GM23338 (cell line): ENCODE results near the gene TOMM5. TPM values are rescaled to one million over a fixed set of nuclear protein-coding genes. Genes with fewer than 3 reads are reported as not detected.

Source experiments
- ATAC-seq: fragments of 200-7000 bp; cut with Tn5 transposase; 3 replicates; pipeline ENCODE4 v1.9.1; 2020
- DNase-seq: peaks from one replicate; pipeline ENCODE4 v3.0.0-alpha.2; 2015; ENCODE audit warnings: low spot score
- H2AFZ ChIP-seq: fragments of 200-600 bp; sonication (generic); 2 replicates; pipeline ENCODE4 v1.8.0; 2016; ENCODE audit warnings: antibody characterized with exemption, mild to moderate bottlenecking, moderate library complexity
- H3F3A ChIP-seq: fragments of 200-600 bp; sonication (generic); replicated peaks from 2 replicates; pipeline ENCODE4 v1.8.0; 2017; ENCODE audit warnings: antibody characterized with exemption, mixed run types, low read depth
- H3K27ac ChIP-seq: fragments of 200-600 bp; sonication (generic); 2 replicates; pipeline ENCODE4 v1.6.1; 2016; ENCODE audit warnings: low read depth
- H3K27me3 ChIP-seq: fragments of 200-600 bp; sonication (generic); 2 replicates; pipeline ENCODE4 v1.8.0; 2016; ENCODE audit warnings: mild to moderate bottlenecking, mixed run types, moderate library complexity; ENCODE audit not compliant: insufficient read depth
- H3K36me3 ChIP-seq: fragments of 200-600 bp; sonication (generic); 2 replicates; pipeline ENCODE4 v1.8.0; 2016; ENCODE audit warnings: mild to moderate bottlenecking; ENCODE audit not compliant: insufficient read depth
- H3K4me1 ChIP-seq: fragments of 200-600 bp; sonication (generic); 2 replicates; pipeline ENCODE4 v1.8.0; 2016; ENCODE audit warnings: mild to moderate bottlenecking, moderate library complexity; ENCODE audit not compliant: insufficient read depth
- H3K4me2 ChIP-seq: fragments of 200-600 bp; sonication (generic); 2 replicates; pipeline ENCODE4 v1.7.1; 2017; ENCODE audit warnings: mixed run types
- H3K4me3 ChIP-seq: fragments of 200-600 bp; sonication (generic); 2 replicates; pipeline ENCODE4 v1.6.1; 2016; ENCODE audit warnings: mixed run types
- H3K79me2 ChIP-seq: fragments of 200-600 bp; sonication (generic); replicated peaks from 2 replicates; pipeline ENCODE4 v1.8.0; 2017; ENCODE audit warnings: mild to moderate bottlenecking; ENCODE audit not compliant: insufficient read depth
- H3K9me2 ChIP-seq: fragments of 200-600 bp; sonication (generic); 2 replicates; pipeline ENCODE4 v1.8.0; 2017; ENCODE audit not compliant: insufficient read depth
- H4K20me1 ChIP-seq: fragments of 200-600 bp; sonication (generic); replicated peaks from 2 replicates; pipeline ENCODE4 v1.8.0; 2017; ENCODE audit warnings: mild to moderate bottlenecking; ENCODE audit not compliant: insufficient read depth
- H3K27ac Mint-ChIP-seq: 2 replicates; pipeline ENCODE4 v1.8.0; 2020; ENCODE audit warnings: inconsistent platforms, mild to moderate bottlenecking, moderate library complexity, mixed read lengths
- H3K27me3 Mint-ChIP-seq: 3 replicates; pipeline ENCODE4 v1.8.0; 2022; ENCODE audit warnings: low read depth, mild to moderate bottlenecking, moderate library complexity, mixed read lengths, inconsistent platforms; ENCODE audit not compliant: insufficient read depth, poor library complexity
- H3K36me3 Mint-ChIP-seq: 3 replicates; pipeline ENCODE4 v1.8.0; 2021; ENCODE audit warnings: low read depth, mild to moderate bottlenecking, inconsistent platforms, moderate library complexity, mixed read lengths
- H3K4me1 Mint-ChIP-seq: 3 replicates; pipeline ENCODE4 v1.8.0; 2020; ENCODE audit warnings: mild to moderate bottlenecking, inconsistent platforms, mixed read lengths
- H3K4me3 Mint-ChIP-seq: 3 replicates; pipeline ENCODE4 v1.8.0; 2021; ENCODE audit warnings: moderate library complexity, mild to moderate bottlenecking, inconsistent platforms, mixed read lengths
- H3K9me3 Mint-ChIP-seq: 3 replicates; pipeline ENCODE4 v1.8.0; 2020; ENCODE audit warnings: moderate library complexity, mild to moderate bottlenecking, inconsistent platforms, mixed read lengths
- CREB1 ChIP-seq: fragments of 250-450 bp; sonication (Bioruptor Pico); IDR thresholded peaks from 2 replicates; pipeline ENCODE4 v1.5.0; 2020; ENCODE audit warnings: low read depth, mild to moderate bottlenecking, moderate library complexity
- EZH2phosphoT487 ChIP-seq: fragments of 200-600 bp; sonication (generic); IDR thresholded peaks from one replicate; pipeline ENCODE4 v1.8.1; 2018; ENCODE audit warnings: antibody characterized with exemption; ENCODE audit not compliant: unreplicated experiment
- POLR2AphosphoS5 ChIP-seq: IDR thresholded peaks from 2 replicates; pipeline ENCODE4 v1.6.1; 2016; ENCODE audit warnings: antibody characterized with exemption, low read depth
- REST ChIP-seq: IDR thresholded peaks from one replicate; pipeline ENCODE4 v1.6.1; 2018; ENCODE audit warnings: antibody characterized with exemption; ENCODE audit not compliant: unreplicated experiment
- STAT1 ChIP-seq: IDR thresholded peaks from one replicate; pipeline ENCODE4 v1.6.1; 2016; ENCODE audit warnings: antibody characterized with exemption; ENCODE audit not compliant: unreplicated experiment
- ZNF114 ChIP-seq: fragments of 250-450 bp; sonication (Bioruptor Pico); IDR thresholded peaks from 2 replicates; pipeline ENCODE4 v1.5.0; 2020; ENCODE audit warnings: mild to moderate bottlenecking, moderate library complexity
- ZNF331 ChIP-seq: fragments of 250-450 bp; sonication (Bioruptor Pico); IDR thresholded peaks from 2 replicates; pipeline ENCODE4 v1.5.0; 2020; ENCODE audit warnings: low read depth, mild to moderate bottlenecking, moderate library complexity
- polyA plus RNA-seq: library from polyadenylated mRNA; unstranded; fragments of >200 nt; fragmentation: Nextera tagmentation; extraction: Ambion mirVana; gene quantifications from 2 replicates; pipeline ENCODE4 v1.2.1, GENCODE V29; 2016
- total RNA-seq: library from RNA; depleted of rRNA; stranded (reverse); fragments of >200 nt; shearing (Covaris generic); gene quantifications from 2 replicates; pipeline ENCODE4 v1.2.3, GENCODE V29; 2014
- TF ChIP-seq, protein P1 (sequence below): fragments of 250-450 bp; sonication (Bioruptor Pico); IDR thresholded peaks from 2 replicates; pipeline ENCODE4 v1.5.0; 2020; ENCODE audit warnings: mild to moderate bottlenecking, moderate library complexity
- TF ChIP-seq, protein P2 (sequence below), 2 experiments: fragments of 200-600 bp in 1 of 2; sonication (generic) in 1 of 2; conservative IDR thresholded peaks; 2 replicates each; pipeline versions ENCODE4 v1.5.1 to v1.6.1; 2016 to 2017; ENCODE audit warnings: antibody characterized with exemption in 2 of 2, low read depth in 2 of 2, mild to moderate bottlenecking in 2 of 2, moderate library complexity in 1 of 2

The TOMM5 gene
- total and polyA plus RNA-seq, 2 experiments from 2014 or later = 158 to 529 TPM

DNA sequence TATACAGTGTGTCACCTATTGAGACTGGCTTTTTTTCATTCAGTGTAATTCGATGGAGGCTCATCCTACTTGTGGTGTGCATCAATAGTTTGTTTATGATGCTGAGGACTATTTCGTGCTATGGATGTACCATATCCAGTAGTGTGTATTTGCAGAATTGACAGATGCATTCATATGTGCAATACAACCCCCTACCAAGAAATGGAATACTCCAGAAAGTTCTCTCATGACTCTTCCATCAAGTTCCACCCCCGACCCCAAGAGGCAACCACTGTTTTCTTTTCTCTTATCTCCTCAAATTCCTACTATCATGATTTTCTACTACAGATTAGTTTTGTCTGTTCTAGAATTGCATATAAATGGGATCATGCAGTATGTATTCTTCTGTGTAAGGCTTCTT lies 38.1 kb downstream of the TOMM5 start:
- H3K9me3 Mint-ChIP-seq = no peaks in the 10 kb centered on the region
- no peaks in the 10 kb centered on the region for H3K36me3 Mint-ChIP-seq
- Histone ChIP-seq H3K4me1 (peaks cover 12% of the 10 kb centered on the region), H3K4me2 (no peak overlapping the region), H3K79me2 (peaks cover 7% of the 10 kb centered on the region), H3K27ac (no peak overlapping the region), H3K27me3 (no peaks in the 10 kb centered on the region), H3K4me3 (no peak overlapping the region), H3F3A (no peaks in the 10 kb centered on the region), H3K9me2 (no peaks in the 10 kb centered on the region), H3K36me3 (no peaks in the 10 kb centered on the region), H4K20me1 (0 out of 2 replicates have a peak, but pooled peaks cover 3% of the 10 kb centered on the region), H2AFZ (no peak overlapping the region)
- no peak overlapping the region for H3K27ac Mint-ChIP-seq
- DNase-seq = no peak
- H3K27me3 Mint-ChIP-seq = peaks cover 4% of the 10 kb centered on the region
- peaks cover 21% of the 10 kb centered on the region for H3K4me1 Mint-ChIP-seq
- ATAC-seq = no peak
- TF ChIP-seq POLR2AphosphoS5 = no peak
- TF ChIP-seq, protein P1, sequence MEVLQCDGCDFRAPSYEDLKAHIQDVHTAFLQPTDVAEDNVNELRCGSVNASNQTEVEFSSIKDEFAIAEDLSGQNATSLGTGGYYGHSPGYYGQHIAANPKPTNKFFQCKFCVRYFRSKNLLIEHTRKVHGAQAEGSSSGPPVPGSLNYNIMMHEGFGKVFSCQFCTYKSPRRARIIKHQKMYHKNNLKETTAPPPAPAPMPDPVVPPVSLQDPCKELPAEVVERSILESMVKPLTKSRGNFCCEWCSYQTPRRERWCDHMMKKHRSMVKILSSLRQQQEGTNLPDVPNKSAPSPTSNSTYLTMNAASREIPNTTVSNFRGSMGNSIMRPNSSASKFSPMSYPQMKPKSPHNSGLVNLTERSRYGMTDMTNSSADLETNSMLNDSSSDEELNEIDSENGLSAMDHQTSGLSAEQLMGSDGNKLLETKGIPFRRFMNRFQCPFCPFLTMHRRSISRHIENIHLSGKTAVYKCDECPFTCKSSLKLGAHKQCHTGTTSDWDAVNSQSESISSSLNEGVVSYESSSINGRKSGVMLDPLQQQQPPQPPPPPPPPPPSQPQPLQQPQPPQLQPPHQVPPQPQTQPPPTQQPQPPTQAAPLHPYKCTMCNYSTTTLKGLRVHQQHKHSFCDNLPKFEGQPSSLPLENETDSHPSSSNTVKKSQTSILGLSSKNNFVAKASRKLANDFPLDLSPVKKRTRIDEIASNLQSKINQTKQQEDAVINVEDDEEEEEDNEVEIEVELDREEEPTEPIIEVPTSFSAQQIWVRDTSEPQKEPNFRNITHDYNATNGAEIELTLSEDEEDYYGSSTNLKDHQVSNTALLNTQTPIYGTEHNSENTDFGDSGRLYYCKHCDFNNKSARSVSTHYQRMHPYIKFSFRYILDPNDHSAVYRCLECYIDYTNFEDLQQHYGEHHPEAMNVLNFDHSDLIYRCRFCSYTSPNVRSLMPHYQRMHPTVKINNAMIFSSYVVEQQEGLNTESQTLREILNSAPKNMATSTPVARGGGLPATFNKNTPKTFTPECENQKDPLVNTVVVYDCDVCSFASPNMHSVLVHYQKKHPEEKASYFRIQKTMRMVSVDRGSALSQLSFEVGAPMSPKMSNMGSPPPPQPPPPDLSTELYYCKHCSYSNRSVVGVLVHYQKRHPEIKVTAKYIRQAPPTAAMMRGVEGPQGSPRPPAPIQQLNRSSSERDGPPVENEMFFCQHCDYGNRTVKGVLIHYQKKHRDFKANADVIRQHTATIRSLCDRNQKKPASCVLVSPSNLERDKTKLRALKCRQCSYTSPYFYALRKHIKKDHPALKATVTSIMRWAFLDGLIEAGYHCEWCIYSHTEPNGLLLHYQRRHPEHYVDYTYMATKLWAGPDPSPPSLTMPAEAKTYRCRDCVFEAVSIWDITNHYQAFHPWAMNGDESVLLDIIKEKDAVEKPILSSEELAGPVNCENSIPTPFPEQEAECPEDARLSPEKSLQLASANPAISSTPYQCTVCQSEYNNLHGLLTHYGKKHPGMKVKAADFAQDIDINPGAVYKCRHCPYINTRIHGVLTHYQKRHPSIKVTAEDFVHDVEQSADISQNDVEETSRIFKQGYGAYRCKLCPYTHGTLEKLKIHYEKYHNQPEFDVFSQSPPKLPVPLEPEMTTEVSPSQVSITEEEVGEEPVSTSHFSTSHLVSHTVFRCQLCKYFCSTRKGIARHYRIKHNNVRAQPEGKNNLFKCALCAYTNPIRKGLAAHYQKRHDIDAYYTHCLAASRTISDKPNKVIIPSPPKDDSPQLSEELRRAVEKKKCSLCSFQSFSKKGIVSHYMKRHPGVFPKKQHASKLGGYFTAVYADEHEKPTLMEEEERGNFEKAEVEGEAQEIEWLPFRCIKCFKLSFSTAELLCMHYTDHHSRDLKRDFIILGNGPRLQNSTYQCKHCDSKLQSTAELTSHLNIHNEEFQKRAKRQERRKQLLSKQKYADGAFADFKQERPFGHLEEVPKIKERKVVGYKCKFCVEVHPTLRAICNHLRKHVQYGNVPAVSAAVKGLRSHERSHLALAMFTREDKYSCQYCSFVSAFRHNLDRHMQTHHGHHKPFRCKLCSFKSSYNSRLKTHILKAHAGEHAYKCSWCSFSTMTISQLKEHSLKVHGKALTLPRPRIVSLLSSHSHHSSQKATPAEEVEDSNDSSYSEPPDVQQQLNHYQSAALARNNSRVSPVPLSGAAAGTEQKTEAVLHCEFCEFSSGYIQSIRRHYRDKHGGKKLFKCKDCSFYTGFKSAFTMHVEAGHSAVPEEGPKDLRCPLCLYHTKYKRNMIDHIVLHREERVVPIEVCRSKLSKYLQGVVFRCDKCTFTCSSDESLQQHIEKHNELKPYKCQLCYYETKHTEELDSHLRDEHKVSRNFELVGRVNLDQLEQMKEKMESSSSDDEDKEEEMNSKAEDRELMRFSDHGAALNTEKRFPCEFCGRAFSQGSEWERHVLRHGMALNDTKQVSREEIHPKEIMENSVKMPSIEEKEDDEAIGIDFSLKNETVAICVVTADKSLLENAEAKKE (CRISPR knock-in tag) = no peak
- no peak overlapping the region for H3K4me3 Mint-ChIP-seq

GRCh38 chr9:37551888-37552287 lies 40.5 kb downstream of the TOMM5 start:
- H3K4me2 ChIP-seq = no peak overlapping the region
- no peaks in the 10 kb centered on the region for H3K36me3 Mint-ChIP-seq
- ATAC-seq (no peak), DNase-seq (no peak)
- H3K27ac Mint-ChIP-seq = no peak overlapping the region
- peaks cover 6% of the 10 kb centered on the region for H3K27me3 Mint-ChIP-seq
- no peaks in the 10 kb centered on the region for H3K79me2 ChIP-seq
- H3K4me3 Mint-ChIP-seq = no peak overlapping the region
- no peak overlapping the region for H3K27ac ChIP-seq
- H3K4me1 ChIP-seq = no peaks in the 10 kb centered on the region
- no peaks in the 10 kb centered on the region for H3K36me3 ChIP-seq
- H4K20me1 ChIP-seq = no peaks in the 10 kb centered on the region
- no peaks in the 10 kb centered on the region for H3K9me2 ChIP-seq
- no peak overlapping the region for H3K4me3 ChIP-seq
- H2AFZ ChIP-seq = no peak overlapping the region
- no peaks in the 10 kb centered on the region for H3K9me3 Mint-ChIP-seq
- no peaks in the 10 kb centered on the region for H3F3A ChIP-seq
- H3K4me1 Mint-ChIP-seq = peaks cover 3% of the 10 kb centered on the region; the same call in 1 of the 3 replicates
- H3K27me3 ChIP-seq = no peaks in the 10 kb centered on the region
- TF ChIP-seq, protein P2, sequence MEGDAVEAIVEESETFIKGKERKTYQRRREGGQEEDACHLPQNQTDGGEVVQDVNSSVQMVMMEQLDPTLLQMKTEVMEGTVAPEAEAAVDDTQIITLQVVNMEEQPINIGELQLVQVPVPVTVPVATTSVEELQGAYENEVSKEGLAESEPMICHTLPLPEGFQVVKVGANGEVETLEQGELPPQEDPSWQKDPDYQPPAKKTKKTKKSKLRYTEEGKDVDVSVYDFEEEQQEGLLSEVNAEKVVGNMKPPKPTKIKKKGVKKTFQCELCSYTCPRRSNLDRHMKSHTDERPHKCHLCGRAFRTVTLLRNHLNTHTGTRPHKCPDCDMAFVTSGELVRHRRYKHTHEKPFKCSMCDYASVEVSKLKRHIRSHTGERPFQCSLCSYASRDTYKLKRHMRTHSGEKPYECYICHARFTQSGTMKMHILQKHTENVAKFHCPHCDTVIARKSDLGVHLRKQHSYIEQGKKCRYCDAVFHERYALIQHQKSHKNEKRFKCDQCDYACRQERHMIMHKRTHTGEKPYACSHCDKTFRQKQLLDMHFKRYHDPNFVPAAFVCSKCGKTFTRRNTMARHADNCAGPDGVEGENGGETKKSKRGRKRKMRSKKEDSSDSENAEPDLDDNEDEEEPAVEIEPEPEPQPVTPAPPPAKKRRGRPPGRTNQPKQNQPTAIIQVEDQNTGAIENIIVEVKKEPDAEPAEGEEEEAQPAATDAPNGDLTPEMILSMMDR (conservative IDR thresholded peaks at IDR 0.05; ENCODE audit: low read depth in 2 of 2) = no peak
- no peak for TF ChIP-seq CREB1 (CRISPR knock-in tag)
- no peak for TF ChIP-seq ZNF114 (CRISPR knock-in tag)
- TF ChIP-seq EZH2phosphoT487 = no peak
- TF ChIP-seq STAT1 = no peak
- no peak for TF ChIP-seq ZNF331 (CRISPR knock-in tag)
- no peak for TF ChIP-seq REST
